ENCODE data around the gene BICRA. TPM values are rescaled to one million over a fixed set of nuclear protein-coding genes. Genes with fewer than 3 reads are reported as not detected.

Gene BICRA
- total and polyA plus RNA-seq, 12 donors, result 1.8 to 24.6 (median 9.0) TPM

- TF ChIP-seq CTCF (IDR thresholded peaks at IDR 0.05) (no peak), POLR2A (IDR thresholded peaks at IDR 0.05) (no peak)
- Histone ChIP-seq H3K36me3 (replicated peaks in 1 of 2) (peaks cover 0 to 24% of the 10 kb centered on the region in 2 donors), H3K9me3 (replicated peaks in 1 of 3) (no peaks in the 10 kb centered on the region), H3K27ac (no peak overlapping the region), H3K4me3 (no peak overlapping the region), H3K27me3 (no peaks in the 10 kb centered on the region), H3K4me1 (replicated peaks in 1 of 2) (peaks cover 0 to 3% of the 10 kb centered on the region in 2 donors)
- intact Hi-C loops (cut with DNase I), result no loop called here
- WGBS, 4 donors, result 78 to 91% (median 87%) methylated on average over 6 of the region's 6 CpGs
- no peak for DNase-seq
Observed at GRCh38 chr19:47681388-47681787, 72.5 kb downstream of the BICRA start.

DNA sequence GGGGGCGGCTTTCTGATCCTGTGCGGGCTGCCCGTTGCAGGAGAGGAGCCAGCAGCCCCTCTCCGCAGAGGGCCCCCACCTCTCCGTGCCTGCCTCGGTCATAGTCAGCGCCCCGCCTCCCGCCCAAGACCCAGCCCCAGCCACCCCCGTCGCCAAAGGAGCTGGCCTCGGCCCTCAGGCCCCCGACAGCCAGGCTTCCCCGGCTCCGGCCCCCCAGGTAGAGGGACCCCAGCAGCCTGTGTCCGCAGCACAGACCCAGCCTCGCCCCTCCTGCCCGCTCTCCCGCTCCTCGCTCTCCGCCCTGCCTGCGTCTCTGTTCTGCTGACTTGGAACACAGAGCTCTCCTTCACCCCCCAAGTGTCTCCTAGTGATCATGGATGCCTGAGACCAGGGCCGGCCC, 73.0 kb downstream of the BICRA start:
- intact Hi-C loops (cut with DNase I), result no loop called here
- H3K9me3 ChIP-seq (replicated peaks in 1 of 3), result no peaks in the 10 kb centered on the region
- H3K27ac ChIP-seq, result no peak overlapping the region
- peaks cover 3 to 5% of the 10 kb centered on the region in 2 donors for H3K4me1 ChIP-seq (replicated peaks in 1 of 2)
- WGBS, 4 donors, result 96 to 99% (median 98%) methylated on average over 6 to 23 of the region's 23 CpGs
- no peak for DNase-seq
- no peak for TF ChIP-seq POLR2A (IDR thresholded peaks at IDR 0.05)
- no peak overlapping the region for H3K4me3 ChIP-seq
- H3K36me3 ChIP-seq (replicated peaks in 1 of 2), result peaks cover 0 to 24% of the 10 kb centered on the region in 2 donors
- H3K27me3 ChIP-seq, result no peaks in the 10 kb centered on the region

GRCh38 chr19:47682939-47683338, 74.0 kb downstream of the BICRA start:
- Histone ChIP-seq H3K27ac (no peak overlapping the region), H3K4me3 (no peak overlapping the region), H3K4me1 (replicated peaks in 1 of 2) (peaks cover 3 to 7% of the 10 kb centered on the region in 2 donors), H3K27me3 (no peaks in the 10 kb centered on the region), H3K36me3 (replicated peaks in 1 of 2) (peaks cover 0 to 24% of the 10 kb centered on the region in 2 donors), H3K9me3 (replicated peaks in 1 of 3) (no peaks in the 10 kb centered on the region)
- no peak for TF ChIP-seq POLR2A (IDR thresholded peaks at IDR 0.05)
- TF ChIP-seq CTCF (IDR thresholded peaks at IDR 0.05), result no peak
- intact Hi-C loops (cut with DNase I), result no loop called here
- 81 to 92% (median 87%) methylated on average over 6 of the region's 6 CpGs for WGBS, 4 donors
- DNase-seq, result no peak

DNA sequence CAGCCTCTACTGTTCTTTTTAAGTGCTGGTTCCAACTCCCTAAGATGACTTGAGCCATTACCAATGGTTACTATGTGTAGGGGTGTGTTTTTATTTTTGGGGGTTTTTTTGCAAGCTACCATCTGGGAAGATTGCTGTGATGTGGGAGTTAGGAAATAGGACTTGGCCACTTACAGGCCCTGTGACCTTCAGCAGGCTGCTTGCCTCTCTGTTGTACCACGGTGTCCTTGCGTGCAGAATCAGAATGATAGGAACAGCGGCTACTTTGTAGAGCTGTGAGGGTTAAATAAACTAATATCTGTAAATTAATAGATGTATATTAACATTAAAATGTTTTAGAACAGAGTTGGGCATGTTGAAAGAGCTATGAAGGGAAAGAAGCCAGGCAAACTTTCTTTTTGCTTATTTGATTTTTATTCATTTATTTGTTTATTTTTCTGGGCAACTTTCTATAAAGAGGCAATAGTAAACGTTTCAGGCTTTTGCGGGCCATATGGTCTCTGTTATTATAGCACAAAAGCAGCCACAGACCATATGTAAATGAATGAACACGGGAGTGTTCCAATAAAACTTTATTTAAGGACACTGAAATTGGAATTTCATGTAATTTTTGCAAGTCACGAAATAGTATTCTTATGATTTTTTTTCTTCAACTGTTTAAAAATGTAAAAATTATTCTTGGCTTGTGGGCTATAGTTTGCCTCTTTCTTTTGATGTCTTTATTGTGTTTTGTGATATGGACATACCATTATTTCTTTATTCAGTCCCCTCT, 77.9 kb downstream of the BICRA start:
- H3K4me1 ChIP-seq (replicated peaks in 1 of 2), result peaks cover 3 to 7% of the 10 kb centered on the region in 2 donors
- WGBS, 4 donors, result 60 to 73% (median 62%) methylated on average over 7 of the region's 7 CpGs
- intact Hi-C loops (cut with DNase I), result no loop called here
- TF ChIP-seq POLR2A (IDR thresholded peaks at IDR 0.05) (no peak), CTCF (IDR thresholded peaks at IDR 0.05) (no peak)
- no peaks in the 10 kb centered on the region for H3K9me3 ChIP-seq (replicated peaks in 1 of 3)
- no peaks in the 10 kb centered on the region for H3K36me3 ChIP-seq (replicated peaks in 1 of 2)
- H3K4me3 ChIP-seq, result no peak overlapping the region
- peak overlapping the region in 2 of 5 donors; percentile 14 to 29 for H3K27ac ChIP-seq
- DNase-seq, result peak in 3 of 7 donors; percentile 46 to 71 (median 51)
- no peaks in the 10 kb centered on the region for H3K27me3 ChIP-seq

DNA sequence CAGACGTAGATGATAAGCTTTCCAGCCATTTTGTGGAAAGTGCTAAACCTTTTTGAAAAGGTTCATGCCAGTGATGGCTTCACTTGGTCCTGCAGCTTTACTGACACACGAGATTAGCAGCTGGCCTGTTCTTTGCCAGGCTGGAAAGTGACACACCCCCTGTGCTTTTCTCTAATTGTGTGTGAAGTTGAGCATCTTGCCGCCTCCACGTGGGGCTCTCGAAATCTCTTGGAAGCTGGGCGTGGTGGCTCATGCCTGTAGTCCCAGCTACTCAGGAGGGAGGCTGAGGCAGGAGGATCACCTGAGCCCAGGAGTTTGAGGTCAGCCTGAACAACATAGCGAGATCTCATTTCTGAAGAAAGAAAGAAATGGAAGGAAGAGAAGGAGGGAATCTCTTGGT, 79.0 kb downstream of the BICRA start:
- H3K9me3 ChIP-seq (replicated peaks in 1 of 3), result no peaks in the 10 kb centered on the region
- peaks cover 3 to 7% of the 10 kb centered on the region in 2 donors for H3K4me1 ChIP-seq (replicated peaks in 1 of 2)
- no peak overlapping the region for H3K27ac ChIP-seq
- intact Hi-C loops (cut with DNase I), result no loop called here
- peaks cover 0 to 5% of the 10 kb centered on the region in 2 donors for H3K36me3 ChIP-seq (replicated peaks in 1 of 2)
- DNase-seq, result no peak
- no peak overlapping the region for H3K4me3 ChIP-seq
- TF ChIP-seq POLR2A (IDR thresholded peaks at IDR 0.05), result no peak
- no peak for TF ChIP-seq CTCF (IDR thresholded peaks at IDR 0.05)
- WGBS, 4 donors, result 84 to 94% (median 92%) methylated on average over 7 of the region's 7 CpGs
- no peaks in the 10 kb centered on the region for H3K27me3 ChIP-seq

Measured in adrenal gland (tissue), 12 donors.